Gastroesophageal sphincter (tissue), 3 donors: ENCODE measurements around the gene TRAF3.

Source experiments
- CTCF ChIP-seq, 4 experiments: fragments of 200-600 bp in 2 of 4; fragments of 450-650 bp in 2 of 4; sonication (generic) in 1 of 4; IDR thresholded peaks; one replicate each; pipeline ENCODE4 v1.5.1; 2017 to 2019; ENCODE audit warnings: antibody characterized with exemption in 4 of 4, mild to moderate bottlenecking in 2 of 4, moderate library complexity in 2 of 4
- EP300 ChIP-seq: sonication (generic); formaldehyde crosslinking; IDR thresholded peaks from one replicate; pipeline ENCODE4 v1.6.1; 2017; ENCODE audit warnings: antibody characterized with exemption, mild to moderate bottlenecking
- POLR2AphosphoS5 ChIP-seq: sonication (generic); formaldehyde crosslinking; IDR thresholded peaks from one replicate; pipeline ENCODE4 v1.6.1; 2017; ENCODE audit warnings: antibody characterized with exemption

- TF ChIP-seq CTCF (IDR thresholded peaks at IDR 0.05) (no peak), POLR2AphosphoS5 (no peak), EP300 (no peak)
Observed at GRCh38 chr14:102883554-102883953, 106.3 kb downstream of the TRAF3 start.
